HepG2 (cell line): ENCODE results near the gene NT5C. TPM values are rescaled to one million over a fixed set of nuclear protein-coding genes. Genes with fewer than 3 reads are reported as not detected.

Source experiments
- ATAC-seq: fragments of 200-7000 bp; cut with Tn5 transposase; 3 replicates; pipeline ENCODE4 v1.9.1; 2020; ENCODE audit warnings: mild to moderate bottlenecking, moderate library complexity
- BruUV-seq: library from RNA; stranded (reverse); fragments of 400-500 nt; replicated peaks from 2 replicates; lab custom pipeline; 2021; lab: Mats Ljungman, UMichigan
- CTCF ChIA-PET: fragments of 300-600 bp; formaldehyde crosslinking; extraction: SDS; loops from one replicate; lab custom pipeline; 2021; ENCODE audit warnings: low total read pairs, inconsistent platforms, low intra/inter-chr PET ratio; lab: Yijun Ruan, JAX
- POLR2A ChIA-PET: fragments of 350-600 bp; sonication (Branson Sonifier 250); formaldehyde crosslinking; loops from one replicate; lab custom pipeline; 2020; ENCODE audit warnings: antibody characterized with exemption, inconsistent platforms; lab: Yijun Ruan, JAX
- DNase-seq: peaks from one replicate; pipeline ENCODE4 v3.0.0-alpha.2; 2015; ENCODE audit warnings: low spot score
- FAIRE-seq: peaks from 3 replicates; lab custom pipeline; 2011; peaks lifted over from hg19 to GRCh38; lab: Jason Lieb, UNC
- H2AFZ ChIP-seq: one replicate; pipeline ENCODE4 v1.6.1; 2011; ENCODE audit warnings: low read length, inconsistent platforms
- H3K27ac ChIP-seq: fragments of 300-600 bp; 3 replicates; pipeline ENCODE4 v1.8.0; 2011; ENCODE audit warnings: mixed run types, mild to moderate bottlenecking, mixed read lengths, low read length, inconsistent platforms; ENCODE audit not compliant: insufficient read depth; ENCODE audit errors: extremely low read length
- H3K27me3 ChIP-seq, 2 experiments: fragments of 200-600 bp in 1 of 2; 2 replicates in 1 of 2; 3 replicates in 1 of 2; pipeline versions ENCODE4 v1.6.0 to v1.8.0; 2011; ENCODE audit warnings: low read length in 2 of 2, mild to moderate bottlenecking in 2 of 2, moderate library complexity in 2 of 2, inconsistent platforms in 1 of 2; ENCODE audit not compliant: insufficient read depth in 2 of 2, control insufficient read depth in 1 of 2
- H3K36me3 ChIP-seq, 2 experiments: fragments of 200-600 bp in 1 of 2; replicated peaks in 1 of 2; 2 replicates in 1 of 2; 3 replicates in 1 of 2; pipeline versions ENCODE4 v1.5.1 to v1.8.0; 2011; ENCODE audit warnings: low read length in 2 of 2, inconsistent platforms in 1 of 2; ENCODE audit not compliant: insufficient read depth in 2 of 2, control insufficient read depth in 1 of 2
- H3K4me1 ChIP-seq: 2 replicates; pipeline ENCODE4 v1.5.1; 2012; ENCODE audit warnings: low read length, inconsistent platforms; ENCODE audit not compliant: insufficient read depth
- H3K4me2 ChIP-seq: 2 replicates; pipeline ENCODE4 v1.6.0; 2011; ENCODE audit warnings: low read depth, low read length, inconsistent platforms
- H3K4me3 ChIP-seq, 3 experiments: fragments of 200-600 bp in 1 of 3; sonication (generic), shearing (Covaris generic) in 1 of 3; replicated peaks in 1 of 3; 2 replicates each; pipeline ENCODE4 v1.5.1; 2011 to 2016; ENCODE audit warnings: low read length in 3 of 3, inconsistent platforms in 2 of 3, low read depth in 2 of 3, mild to moderate bottlenecking in 2 of 3, control low read depth in 1 of 3, mixed read lengths in 1 of 3; ENCODE audit not compliant: insufficient read depth in 1 of 3
- H3K79me2 ChIP-seq: one replicate; pipeline ENCODE4 v1.6.1; 2011; ENCODE audit warnings: low read length, inconsistent platforms; ENCODE audit not compliant: insufficient read depth
- H3K9ac ChIP-seq: 2 replicates; pipeline ENCODE4 v1.6.0; 2011; ENCODE audit warnings: mild to moderate bottlenecking, low read depth, low read length, inconsistent platforms; ENCODE audit not compliant: insufficient read depth
- H3K9me3 ChIP-seq: 2 replicates; pipeline ENCODE4 v1.5.1; 2012; ENCODE audit warnings: mild to moderate bottlenecking, low read length
- H4K20me1 ChIP-seq: 2 replicates; pipeline ENCODE4 v1.6.0; 2011; ENCODE audit warnings: inconsistent platforms, mild to moderate bottlenecking, low read length, moderate library complexity; ENCODE audit not compliant: insufficient read depth
- HIVEP1 ChIP-seq: sonication (generic); formaldehyde crosslinking; IDR thresholded peaks from 2 replicates; pipeline ENCODE4 v1.4.0; 2020; ENCODE audit warnings: mild to moderate bottlenecking, missing genetic modification reagents
- MATR3 ChIP-seq: sonication (generic); formaldehyde crosslinking; IDR thresholded peaks from 2 replicates; pipeline ENCODE4 v1.4.0; 2020; ENCODE audit warnings: missing genetic modification reagents
- RELA ChIP-seq: sonication (generic); formaldehyde crosslinking; IDR thresholded peaks from 2 replicates; pipeline ENCODE4 v1.4.0; 2020; ENCODE audit warnings: missing genetic modification reagents
- STAG1 ChIP-seq: sonication (generic); formaldehyde crosslinking; IDR thresholded peaks from 2 replicates; pipeline ENCODE4 v1.4.0; 2020; ENCODE audit warnings: missing genetic modification reagents
- TAF15 ChIP-seq: fragments of 200-400 bp; formaldehyde crosslinking; IDR thresholded peaks from one replicate; pipeline ENCODE4 v1.6.1; 2018; ENCODE audit warnings: mild to moderate bottlenecking, low read depth, low read length; ENCODE audit not compliant: poor library complexity, severe bottlenecking
- XRCC5 ChIP-seq: fragments of 200-400 bp; formaldehyde crosslinking; optimal IDR thresholded peaks from 2 replicates; pipeline ENCODE3; 2017; ENCODE audit warnings: mild to moderate bottlenecking, low read length
- YEATS4 ChIP-seq: sonication (generic); formaldehyde crosslinking; IDR thresholded peaks from 2 replicates; pipeline ENCODE4 v1.4.0; 2020; ENCODE audit warnings: missing genetic modification reagents, borderline replicate concordance
- ZC3H4 ChIP-seq: sonication (generic); formaldehyde crosslinking; IDR thresholded peaks from 2 replicates; pipeline ENCODE4 v1.4.0; 2020; ENCODE audit warnings: missing genetic modification reagents, borderline replicate concordance
- ZFP36L1 ChIP-seq: sonication (generic); formaldehyde crosslinking; IDR thresholded peaks from 2 replicates; pipeline ENCODE4 v1.8.0; 2022; ENCODE audit warnings: mild to moderate bottlenecking, missing genetic modification reagents, moderate library complexity
- ZNF562 ChIP-seq: sonication (generic); formaldehyde crosslinking; IDR thresholded peaks from 2 replicates; pipeline ENCODE4 v1.8.0; 2022; ENCODE audit warnings: missing genetic modification reagents, borderline replicate concordance
- ZNF576 ChIP-seq: sonication (generic); formaldehyde crosslinking; IDR thresholded peaks from 2 replicates; pipeline ENCODE4 v1.4.0; 2020; ENCODE audit warnings: mild to moderate bottlenecking, missing genetic modification reagents
- ZNF75D ChIP-seq: sonication (generic); formaldehyde crosslinking; IDR thresholded peaks from 2 replicates; pipeline ENCODE4 v1.8.1; 2023; ENCODE audit warnings: missing genetic modification reagents, mild to moderate bottlenecking, borderline replicate concordance
- WGBS: methylation state at CpG from one replicate; pipeline ENCODE4 v1.1.6; 2017; ENCODE audit warnings: low lambda C conversion rate; 5-methylcytosine and 5-hydroxymethylcytosine counted together
- in situ Hi-C: cut with HindIII; loops from 2 replicates; pipeline ENCODE4 v1.10.0; 2017; ENCODE audit warnings: low pct_unique_long_range_greater_than_20kb; ENCODE audit not compliant: extremely low pct_ligation_motif_present
- intact Hi-C: fragments of 100-400 bp; cut with micrococcal nuclease; formaldehyde crosslinking; loops from one replicate; pipeline ENCODE4 v1.10.0; 2022; ENCODE audit not compliant: unreplicated experiment
- polyA plus RNA-seq, 8 experiments: library from polyadenylated mRNA; depleted of rRNA in 3 of 8; stranded (reverse) in 7 of 8; unstranded in 1 of 8; fragments of >200 nt; fragmentation: Illumina TruSeq in 4 of 8; extraction: Trizol in 4 of 8; gene quantifications; 2 replicates each; pipeline versions ENCODE4 v1.2.1 to v1.2.3, GENCODE V29; 2011 to 2016; ENCODE audit warnings: low read depth in 4 of 8, missing spikeins in 1 of 8, mixed read lengths in 1 of 8; ENCODE audit not compliant: insufficient read depth in 1 of 8
- total RNA-seq, 5 experiments: library from RNA; depleted of rRNA; stranded (reverse); fragments of >200 nt; fragmentation: Illumina TruSeq; extraction: Trizol; gene quantifications; 2 replicates each; pipeline ENCODE4 v1.2.3, GENCODE V29; 2016; ENCODE audit warnings: low read depth in 1 of 5
- TF ChIP-seq, protein P1 (sequence below): IDR thresholded peaks from 2 replicates; pipeline ENCODE4 v1.6.1; 2016; ENCODE audit warnings: low read depth
- TF ChIP-seq, protein P2 (sequence below): sonication (generic); formaldehyde crosslinking; IDR thresholded peaks from 2 replicates; pipeline ENCODE4 v1.4.0; 2020; ENCODE audit warnings: missing genetic modification reagents
- TF ChIP-seq, protein P3 (sequence below): sonication (generic); formaldehyde crosslinking; IDR thresholded peaks from 2 replicates; pipeline ENCODE4 v1.4.0; 2020; ENCODE audit warnings: missing genetic modification reagents, borderline replicate concordance
- TF ChIP-seq, protein P4 (sequence below): IDR thresholded peaks from 2 replicates; pipeline ENCODE4 v1.6.1; 2016

NT5C gene
- total and polyA plus RNA-seq, 2 of the 13 experiments (the other 11 are each of a cell fraction or from before 2014, with no cell fraction given): 42.8 to 48.6 TPM

- Histone ChIP-seq H3K27ac (no peak overlapping the region), H3K27me3 (peaks cover 0 to 3% of the 10 kb centered on the region in 2 experiments; a peak in 3 of 5 replicates), H3K4me3 (no peak overlapping the region), H4K20me1 (no peaks in the 10 kb centered on the region), H3K4me2 (no peak overlapping the region), H3K79me2 (peaks cover 3% of the 10 kb centered on the region), H3K9me3 (no peaks in the 10 kb centered on the region), H2AFZ (no peak overlapping the region), H3K36me3 (no peaks in the 10 kb centered on the region), H3K9ac (no peak overlapping the region), H3K4me1 (peaks cover 22% of the 10 kb centered on the region)
- ChIA-PET POLR2A (interaction anchor here (0.7 to 3.1 kb wide), 12 partner anchors 9 to 184 kb away, joined by 3 to 13 read pairs (median 4); partner anchors contain the start of genes SLC16A5 and SLC25A19), CTCF (interaction anchor here (0.7 to 2.6 kb wide), 5 partner anchors 14 to 45 kb away, joined by 3 to 7 read pairs (median 5); no protein-coding TSS in a partner anchor)
- DNase-seq (peak; percentile 55), FAIRE-seq (peak; percentile 90), ATAC-seq (peak; percentile 82)
- in situ Hi-C loops: no loop called here
- 43% methylated on average over 20 of the region's 20 CpGs for WGBS
- intact Hi-C loops: loop anchor here (5.0 kb wide), 2 partner anchors 33 to 307 kb away; no protein-coding TSS in a partner anchor
- BruUV-seq: no TSS peak
- no peak for TF ChIP-seq YEATS4 (CRISPR knock-in tag)
- no peak for TF ChIP-seq ZNF75D (CRISPR knock-in tag)
- no peak for TF ChIP-seq TAF15
- no peak for TF ChIP-seq MATR3 (CRISPR knock-in tag)
- TF ChIP-seq, protein P1, sequence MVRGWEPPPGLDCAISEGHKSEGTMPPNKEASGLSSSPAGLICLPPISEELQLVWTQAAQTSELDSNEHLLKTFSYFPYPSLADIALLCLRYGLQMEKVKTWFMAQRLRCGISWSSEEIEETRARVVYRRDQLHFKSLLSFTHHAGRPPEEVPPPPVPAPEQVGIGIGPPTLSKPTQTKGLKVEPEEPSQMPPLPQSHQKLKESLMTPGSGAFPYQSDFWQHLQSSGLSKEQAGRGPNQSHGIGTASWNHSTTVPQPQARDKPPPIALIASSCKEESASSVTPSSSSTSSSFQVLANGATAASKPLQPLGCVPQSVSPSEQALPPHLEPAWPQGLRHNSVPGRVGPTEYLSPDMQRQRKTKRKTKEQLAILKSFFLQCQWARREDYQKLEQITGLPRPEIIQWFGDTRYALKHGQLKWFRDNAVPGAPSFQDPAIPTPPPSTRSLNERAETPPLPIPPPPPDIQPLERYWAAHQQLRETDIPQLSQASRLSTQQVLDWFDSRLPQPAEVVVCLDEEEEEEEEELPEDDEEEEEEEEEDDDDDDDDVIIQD: no peak
- no peak for TF ChIP-seq ZFP36L1
- TF ChIP-seq, protein P2, sequence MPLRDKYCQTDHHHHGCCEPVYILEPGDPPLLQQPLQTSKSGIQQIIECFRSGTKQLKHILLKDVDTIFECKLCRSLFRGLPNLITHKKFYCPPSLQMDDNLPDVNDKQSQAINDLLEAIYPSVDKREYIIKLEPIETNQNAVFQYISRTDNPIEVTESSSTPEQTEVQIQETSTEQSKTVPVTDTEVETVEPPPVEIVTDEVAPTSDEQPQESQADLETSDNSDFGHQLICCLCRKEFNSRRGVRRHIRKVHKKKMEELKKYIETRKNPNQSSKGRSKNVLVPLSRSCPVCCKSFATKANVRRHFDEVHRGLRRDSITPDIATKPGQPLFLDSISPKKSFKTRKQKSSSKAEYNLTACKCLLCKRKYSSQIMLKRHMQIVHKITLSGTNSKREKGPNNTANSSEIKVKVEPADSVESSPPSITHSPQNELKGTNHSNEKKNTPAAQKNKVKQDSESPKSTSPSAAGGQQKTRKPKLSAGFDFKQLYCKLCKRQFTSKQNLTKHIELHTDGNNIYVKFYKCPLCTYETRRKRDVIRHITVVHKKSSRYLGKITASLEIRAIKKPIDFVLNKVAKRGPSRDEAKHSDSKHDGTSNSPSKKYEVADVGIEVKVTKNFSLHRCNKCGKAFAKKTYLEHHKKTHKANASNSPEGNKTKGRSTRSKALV (CRISPR knock-in tag): no peak
- no peak for TF ChIP-seq RELA
- no peak for TF ChIP-seq ZC3H4
- TF ChIP-seq, protein P3, sequence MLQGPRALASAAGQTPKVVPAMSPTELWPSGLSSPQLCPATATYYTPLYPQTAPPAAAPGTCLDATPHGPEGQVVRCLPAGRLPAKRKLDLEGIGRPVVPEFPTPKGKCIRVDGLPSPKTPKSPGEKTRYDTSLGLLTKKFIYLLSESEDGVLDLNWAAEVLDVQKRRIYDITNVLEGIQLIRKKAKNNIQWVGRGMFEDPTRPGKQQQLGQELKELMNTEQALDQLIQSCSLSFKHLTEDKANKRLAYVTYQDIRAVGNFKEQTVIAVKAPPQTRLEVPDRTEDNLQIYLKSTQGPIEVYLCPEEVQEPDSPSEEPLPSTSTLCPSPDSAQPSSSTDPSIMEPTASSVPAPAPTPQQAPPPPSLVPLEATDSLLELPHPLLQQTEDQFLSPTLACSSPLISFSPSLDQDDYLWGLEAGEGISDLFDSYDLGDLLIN (CRISPR knock-in tag): no peak
- no peak for TF ChIP-seq ZNF576 (CRISPR knock-in tag)
- TF ChIP-seq STAG1 (CRISPR knock-in tag): peak; percentile 67
- TF ChIP-seq, protein P4, sequence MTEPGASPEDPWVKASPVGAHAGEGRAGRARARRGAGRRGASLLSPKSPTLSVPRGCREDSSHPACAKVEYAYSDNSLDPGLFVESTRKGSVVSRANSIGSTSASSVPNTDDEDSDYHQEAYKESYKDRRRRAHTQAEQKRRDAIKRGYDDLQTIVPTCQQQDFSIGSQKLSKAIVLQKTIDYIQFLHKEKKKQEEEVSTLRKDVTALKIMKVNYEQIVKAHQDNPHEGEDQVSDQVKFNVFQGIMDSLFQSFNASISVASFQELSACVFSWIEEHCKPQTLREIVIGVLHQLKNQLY (CRISPR knock-in tag): no peak
- TF ChIP-seq XRCC5: peak; percentile 86
- TF ChIP-seq HIVEP1 (CRISPR knock-in tag): 0 out of 2 replicates have a peak, but pooled peaks have one; percentile 54
- no peak for TF ChIP-seq ZNF562 (CRISPR knock-in tag)
These were observed 26.1 kb downstream of the NT5C start for GRCh38 chr17:75105126-75106080.
